CMK (cell line): ENCODE data around the gene USF2.
"Not testable (repeated sequence)": the region's sequence is repeated elsewhere in the genome, so short reads cannot be mapped to it uniquely, and the experiment has no call there.

Experiments used
- DNase-seq: peaks from one replicate; pipeline ENCODE4 v3.0.0-alpha.2; 2010; ENCODE audit warnings: low read depth

USF2 gene

GRCh38 chr19:35268536-35269437, at the start of gene USF2:
Gene USF2, plus strand, starts transcription at chr19:35268962. Its CDS starts 140 bp downstream, at chr19:35269102.
- no peak for DNase-seq

- no peak for DNase-seq
These were observed 49.8 kb upstream of the USF2 start for GRCh38 chr19:35219008-35219407.

GRCh38 chr19:35220315-35220921, 48.3 kb upstream of the USF2 start:
- DNase-seq, result no peak

- DNase-seq, result not testable (repeated sequence)
These were observed 47.7 kb upstream of the USF2 start for GRCh38 chr19:35220973-35221590.

- DNase-seq, result no peak
These were observed 46.3 kb upstream of the USF2 start for GRCh38 chr19:35222373-35223015.

- DNase-seq, result no peak
These were observed 45.5 kb upstream of the USF2 start for GRCh38 chr19:35223084-35223790.

- DNase-seq, result no peak
These were observed 44.8 kb upstream of the USF2 start for GRCh38 chr19:35223862-35224505.

- no peak for DNase-seq
These were observed 43.8 kb upstream of the USF2 start for GRCh38 chr19:35224681-35225571.

GRCh38 chr19:35225951-35226350, 42.8 kb upstream of the USF2 start:
- DNase-seq, result no peak

GRCh38 chr19:35226748-35227147, 42.0 kb upstream of the USF2 start:
- DNase-seq, result no peak

- no peak for DNase-seq
These were observed 40.4 kb upstream of the USF2 start, which contains the start of gene FAM187B for GRCh38 chr19:35228177-35228930. Gene FAM187B, minus strand, starts transcription at chr19:35228739. Its CDS starts 59 bp downstream, at chr19:35228680.

GRCh38 chr19:35229601-35230000, 39.2 kb upstream of the USF2 start:
- DNase-seq, result no peak

GRCh38 chr19:35231956-35232645, 36.7 kb upstream of the USF2 start:
- no peak for DNase-seq

GRCh38 chr19:35232912-35233311, 35.9 kb upstream of the USF2 start:
- DNase-seq, result no peak

GRCh38 chr19:35236638-35237400, 31.9 kb upstream of the USF2 start:
- DNase-seq, result no peak

- not testable (repeated sequence) for DNase-seq
These were observed 29.2 kb upstream of the USF2 start for GRCh38 chr19:35239597-35239996.

GRCh38 chr19:35240327-35240726, 28.4 kb upstream of the USF2 start:
- no peak for DNase-seq

- DNase-seq, result no peak
These were observed 27.3 kb upstream of the USF2 start for GRCh38 chr19:35241417-35241816.
